Activated effector memory CD4-positive, alpha-beta T cell treated with anti-CD3 and anti-CD28 coated beads, Interleukin-2, amount 50 U/mL, for 16 hours (primary cell): ENCODE data around the gene THSD7A.
"Not testable (repeated sequence)": the region's sequence is repeated elsewhere in the genome, so short reads cannot be mapped to it uniquely, and the experiment has no call there.

Experiments
- DNase-seq: peaks from one replicate; pipeline ENCODE4 v3.0.0-alpha.2; 2020

THSD7A gene

DNA sequence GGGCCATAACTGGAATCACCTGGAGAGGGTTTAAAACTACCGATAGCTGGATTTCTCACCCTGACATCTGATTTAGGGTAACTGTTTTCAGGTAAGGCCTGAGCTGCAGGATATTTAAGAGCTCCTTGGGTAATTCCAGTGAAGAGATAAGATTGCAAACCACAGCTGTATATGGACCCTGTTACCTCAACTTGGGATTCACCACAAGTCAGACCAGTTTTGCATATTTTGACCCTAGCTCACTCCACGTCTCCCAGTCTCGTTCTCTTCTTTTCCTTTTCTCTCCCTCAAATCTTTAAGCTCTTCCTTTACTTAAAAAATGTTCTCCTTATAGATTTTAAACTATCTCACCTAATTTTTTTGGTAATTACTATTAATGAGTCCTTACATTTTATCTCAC, 264.4 kb downstream of the THSD7A start:
- DNase-seq, result no peak

DNA sequence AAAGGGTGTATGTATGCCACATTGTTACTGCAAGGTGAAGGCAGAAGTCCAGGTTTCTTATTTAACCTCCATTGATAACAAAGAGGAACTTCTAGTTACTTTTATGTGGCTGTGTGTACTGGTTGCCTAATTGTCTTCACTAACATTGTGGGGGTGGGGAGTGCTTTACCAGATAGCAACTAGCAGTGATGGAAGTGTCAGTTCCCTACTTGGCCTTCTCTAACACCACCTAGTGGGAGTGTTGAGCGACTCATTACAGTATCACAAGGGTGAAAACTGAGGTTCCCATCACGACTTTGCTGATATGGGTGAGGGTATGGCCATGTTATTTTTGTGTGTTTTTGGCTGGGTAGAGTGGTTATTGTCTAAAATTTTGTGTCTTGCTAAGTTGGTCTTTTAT, 274.4 kb downstream of the THSD7A start:
- DNase-seq, result no peak

DNA sequence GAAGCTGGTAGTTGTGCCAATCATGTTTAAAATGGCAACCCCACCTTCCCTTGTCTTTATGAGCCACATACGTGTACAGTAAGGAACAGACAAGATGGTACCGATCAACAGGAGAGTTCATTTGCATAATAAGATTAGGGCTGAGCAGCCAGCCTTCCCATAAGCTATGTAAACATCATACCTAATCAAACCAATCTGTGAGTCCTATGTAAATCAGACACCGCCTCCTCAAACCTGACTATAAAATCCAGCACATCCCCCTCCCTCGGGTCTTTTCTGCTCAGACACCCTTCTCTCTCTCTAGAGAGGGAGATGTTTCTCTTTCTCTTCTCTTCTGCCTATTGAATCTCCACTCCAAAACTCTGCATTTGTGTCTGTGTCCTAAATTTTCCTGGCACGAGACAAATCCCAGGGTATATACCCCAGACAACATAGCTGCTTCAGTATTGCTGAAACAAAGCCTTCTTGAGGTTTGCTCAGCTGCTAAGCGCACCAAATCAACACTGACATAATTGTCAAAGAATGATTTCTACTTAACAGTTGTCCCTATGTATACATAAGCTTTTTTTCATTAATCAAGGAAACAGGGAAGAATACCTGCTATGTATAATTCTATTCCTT, 279.2 kb downstream of the THSD7A start:
- DNase-seq, result no peak

DNA sequence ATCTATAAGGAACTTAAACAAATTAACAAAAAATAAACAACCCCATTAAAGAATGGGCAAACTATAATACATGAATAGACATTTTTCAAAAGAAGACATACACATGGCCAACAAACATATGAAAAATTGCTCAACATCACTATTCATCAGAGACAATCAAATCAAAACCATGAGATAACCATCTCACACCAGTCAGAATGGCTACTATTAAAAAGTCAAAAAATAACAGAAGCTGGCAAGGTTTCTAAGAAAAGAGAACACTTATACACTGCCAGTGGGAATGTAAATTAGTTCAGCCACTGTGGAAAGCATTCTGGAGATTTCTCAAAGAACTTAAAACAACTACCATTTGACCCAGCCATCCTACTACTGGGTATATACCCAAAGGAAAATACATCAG, 280.5 kb downstream of the THSD7A start:
- DNase-seq, result no peak

DNA sequence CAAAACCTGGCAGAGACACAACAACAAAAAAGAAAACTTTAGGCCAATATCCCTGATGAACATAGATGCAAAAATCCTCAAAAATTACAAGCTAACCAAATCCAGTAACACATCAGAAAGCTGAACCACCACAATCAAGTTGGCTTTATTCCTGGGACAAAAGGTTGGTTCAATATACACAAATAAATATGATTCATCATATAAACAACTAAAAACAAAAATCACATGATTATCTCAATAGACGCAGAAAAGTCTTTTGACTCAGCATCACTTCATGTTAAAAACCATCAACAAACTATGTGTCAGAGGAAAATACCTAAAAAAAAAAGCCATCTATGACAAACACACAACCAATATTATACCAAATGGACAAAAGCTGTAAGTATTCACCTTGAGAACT, 283.5 kb downstream of the THSD7A start:
- no peak for DNase-seq

DNA sequence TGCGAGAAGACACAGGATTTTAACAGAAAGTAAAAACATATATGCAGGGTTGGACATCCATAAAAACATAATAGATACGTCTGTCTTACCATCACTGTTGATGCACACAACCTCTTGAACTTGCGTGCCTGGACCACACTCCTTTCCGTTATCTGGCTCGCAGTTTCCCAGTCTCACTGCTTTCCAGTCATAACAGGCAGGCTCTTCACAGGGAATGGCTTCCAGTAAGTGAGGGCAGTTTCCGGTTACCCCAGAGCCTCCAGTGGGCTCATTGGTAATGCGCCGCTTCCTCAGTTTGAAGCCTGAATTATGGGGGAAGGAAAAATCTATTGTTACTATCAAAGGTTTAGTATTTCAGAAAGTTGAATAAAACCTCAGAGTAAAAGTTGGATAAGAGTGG, 290.7 kb downstream of the THSD7A start:
- DNase-seq, result no peak

DNA sequence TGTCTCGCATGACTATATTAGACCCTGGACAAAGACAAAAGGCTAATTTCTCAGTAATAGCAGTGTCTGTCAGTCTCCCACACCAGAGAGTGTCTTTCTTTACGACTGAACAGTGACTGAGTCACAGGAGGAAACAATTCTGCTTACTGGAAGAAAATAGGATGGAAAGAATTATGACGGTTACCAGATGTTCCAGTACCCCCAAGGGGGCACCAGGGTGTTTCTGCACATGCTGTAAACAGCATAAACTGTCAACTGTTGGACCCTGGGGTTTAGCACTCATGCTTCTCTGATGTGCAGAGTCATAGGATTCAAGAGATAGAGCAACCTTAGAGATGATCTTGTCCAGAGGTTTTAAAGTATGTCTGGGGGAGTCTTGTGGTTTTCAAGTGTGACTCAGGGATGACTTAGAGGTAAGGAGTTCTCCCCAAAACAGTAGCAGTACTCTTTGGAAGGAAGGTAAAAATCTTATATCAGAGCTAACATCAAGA, 291.7 kb downstream of the THSD7A start:
- DNase-seq, result no peak

DNA sequence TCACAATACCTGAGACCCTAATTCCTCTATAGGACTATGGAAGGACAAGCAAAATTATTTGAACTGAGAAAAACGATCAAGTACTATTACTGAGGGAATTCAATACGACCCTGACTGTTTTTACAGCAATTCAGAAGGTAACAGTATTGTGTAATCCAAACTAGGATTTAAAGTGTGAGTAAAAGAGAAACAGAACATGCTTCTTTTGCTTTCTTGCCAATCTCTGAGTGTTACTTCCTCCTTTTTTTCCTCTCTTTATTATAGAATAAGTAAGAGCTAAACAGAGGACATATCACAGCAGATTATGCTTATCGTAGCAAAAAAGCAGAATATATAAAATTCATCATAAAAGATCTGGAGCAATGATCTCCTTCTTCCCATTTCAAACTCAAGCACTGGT, 292.1 kb downstream of the THSD7A start:
- no peak for DNase-seq

DNA sequence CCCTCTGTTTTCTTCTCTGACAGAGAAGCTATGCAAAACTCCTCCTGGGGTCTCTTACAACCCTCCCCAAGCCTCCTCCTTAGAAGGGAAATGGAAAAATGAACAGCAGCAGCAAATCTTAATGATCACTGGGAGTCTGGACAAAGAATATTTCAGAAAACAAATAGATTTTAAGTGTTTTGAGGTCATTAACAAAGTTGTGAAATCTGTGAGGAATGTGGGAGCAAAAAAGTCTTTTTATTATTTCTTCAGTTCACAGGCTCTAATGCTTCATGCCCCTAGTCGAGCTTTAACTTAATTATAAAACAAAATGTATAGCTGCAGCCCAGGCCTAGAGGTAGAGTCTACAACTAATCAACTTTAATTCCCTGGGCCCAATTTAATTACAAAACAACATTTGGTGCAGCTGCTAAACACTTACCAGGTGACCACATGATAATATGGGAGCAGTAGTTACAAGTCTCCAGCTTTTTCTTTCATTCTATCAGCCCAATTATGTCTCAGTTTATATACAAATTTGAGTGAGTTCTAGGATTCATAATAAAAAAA, 293.2 kb downstream of the THSD7A start:
- no peak for DNase-seq

DNA sequence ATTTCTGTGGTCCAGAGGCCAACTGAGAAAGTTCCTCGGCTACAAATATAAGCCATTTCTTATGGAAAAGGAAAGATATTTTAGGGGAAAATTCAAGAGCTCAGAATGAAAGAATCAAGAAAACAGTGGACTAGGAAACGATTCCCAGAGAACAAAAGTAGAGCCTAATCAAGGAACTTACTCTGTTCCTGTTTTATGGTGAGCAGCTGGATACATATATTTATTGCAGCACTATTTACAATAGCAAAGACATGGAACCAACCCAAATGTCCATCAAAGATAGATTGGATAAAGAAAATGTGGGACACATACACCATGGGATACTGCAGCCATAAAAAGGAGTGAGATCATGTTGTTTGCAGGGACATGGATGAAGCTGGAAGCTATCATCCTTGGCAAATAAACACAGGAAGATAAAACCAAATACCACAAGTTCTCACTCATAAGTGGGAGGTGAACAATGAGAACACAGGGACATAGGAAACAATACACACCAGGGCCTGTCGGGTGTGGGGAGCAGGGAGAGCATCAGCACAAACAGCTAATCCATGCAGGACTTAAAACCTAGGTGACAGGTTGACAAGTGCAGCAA, 298.7 kb downstream of the THSD7A start:
- no peak for DNase-seq

DNA sequence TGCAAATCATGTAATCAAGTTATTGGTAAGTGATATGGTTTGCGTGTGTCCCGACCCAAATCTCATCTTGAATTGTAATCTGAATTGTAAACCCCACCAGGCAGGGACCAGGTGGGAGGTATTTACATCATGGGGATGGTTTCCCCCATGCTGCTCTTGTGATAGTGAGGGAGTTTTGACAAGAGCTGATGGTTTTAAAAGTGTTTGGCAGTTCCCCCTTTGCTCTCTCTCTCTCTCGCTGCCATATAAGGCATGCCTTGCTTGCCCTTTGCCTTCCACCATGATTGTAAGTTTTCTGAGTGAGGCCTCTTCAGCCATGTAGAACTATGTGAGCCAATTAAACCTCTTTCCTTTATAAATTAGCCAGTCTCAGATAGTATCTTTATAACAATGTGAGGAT, 302.6 kb downstream of the THSD7A start:
- no peak for DNase-seq

DNA sequence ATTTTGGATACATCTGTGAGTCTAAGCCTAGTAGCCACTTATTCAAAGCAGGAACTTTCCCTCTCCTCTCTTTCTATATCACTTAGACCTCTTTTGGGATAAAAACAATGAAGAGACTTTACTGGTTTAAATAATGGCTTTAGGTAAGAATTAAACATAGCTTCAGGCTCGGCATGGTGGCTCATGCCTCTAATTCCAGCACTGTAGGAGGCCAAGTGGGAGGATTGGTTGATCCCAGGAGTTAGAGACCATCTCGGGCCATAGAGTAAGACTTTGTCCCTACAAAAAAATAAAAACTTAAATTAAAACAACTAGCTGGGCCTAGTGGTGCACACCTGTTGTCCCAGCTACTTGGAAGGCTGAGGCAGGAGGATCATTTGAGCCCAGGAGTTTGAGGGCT, 304.3 kb downstream of the THSD7A start:
- DNase-seq, result no peak

DNA sequence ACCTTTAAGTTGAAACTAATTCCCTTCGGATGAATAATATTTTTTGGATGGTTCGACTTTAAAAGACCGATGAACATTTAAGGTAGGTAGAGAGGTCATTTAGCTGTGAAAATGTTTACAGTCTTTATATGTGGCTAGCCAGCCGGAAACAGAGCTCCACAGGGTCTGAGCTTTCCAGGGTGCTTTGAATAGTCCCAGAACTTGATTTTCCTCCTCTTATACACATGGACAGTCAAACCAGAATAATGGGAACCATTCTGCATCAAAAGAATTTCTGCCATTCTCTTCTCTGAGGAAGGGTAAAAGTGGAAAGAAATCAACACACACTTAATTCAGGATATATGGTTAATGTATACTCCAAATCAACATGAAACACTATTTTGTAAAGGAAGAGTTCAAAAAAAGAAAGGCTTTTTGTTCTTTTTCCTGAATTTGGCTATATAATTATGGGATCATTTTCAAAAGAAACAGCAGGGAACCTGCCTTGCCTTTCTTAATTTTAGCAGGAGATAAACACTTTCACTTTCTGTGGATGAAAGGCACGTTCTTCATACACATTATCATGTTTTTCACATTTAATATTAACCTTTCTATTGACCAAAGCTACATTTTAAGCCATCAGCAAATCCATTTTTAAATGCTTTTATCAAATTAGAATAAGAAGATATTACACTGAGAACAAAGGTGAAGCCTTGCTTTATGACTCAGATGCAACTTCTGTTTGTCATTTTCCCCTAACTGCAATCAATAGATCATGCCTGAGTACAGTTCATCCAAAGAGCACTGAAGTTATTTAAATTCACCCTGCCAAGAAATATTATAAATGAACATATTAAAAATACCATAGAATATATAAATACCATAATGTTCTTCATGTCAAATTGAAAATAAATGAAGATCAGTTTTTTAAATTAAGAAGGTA, 307.3 kb downstream of the THSD7A start:
- DNase-seq, result no peak

DNA sequence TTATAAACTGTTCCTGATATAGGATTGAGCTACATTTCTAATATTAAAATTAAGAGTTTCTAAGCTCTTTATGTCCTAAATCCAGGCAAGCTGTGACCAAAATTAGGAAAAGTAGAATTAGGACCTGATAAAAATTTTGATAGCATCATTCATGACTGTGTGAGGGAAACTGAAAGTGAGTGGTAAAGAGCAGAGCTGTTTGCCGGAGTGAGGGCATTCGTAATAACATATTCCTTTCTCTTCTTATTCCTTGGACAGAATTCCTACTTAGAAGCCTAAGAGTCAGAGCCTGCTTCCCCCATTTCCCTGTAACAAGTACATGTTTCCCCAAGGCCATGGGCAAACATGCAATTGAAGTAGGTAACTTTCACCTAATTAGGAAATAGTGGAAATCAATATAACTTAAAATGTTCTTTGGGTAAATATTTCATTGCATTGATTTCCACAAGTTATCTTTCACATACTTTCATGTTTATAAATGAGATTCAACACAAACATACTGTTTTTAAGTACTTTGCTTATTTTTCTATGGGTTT, 310.0 kb downstream of the THSD7A start:
- not testable (repeated sequence) for DNase-seq

DNA sequence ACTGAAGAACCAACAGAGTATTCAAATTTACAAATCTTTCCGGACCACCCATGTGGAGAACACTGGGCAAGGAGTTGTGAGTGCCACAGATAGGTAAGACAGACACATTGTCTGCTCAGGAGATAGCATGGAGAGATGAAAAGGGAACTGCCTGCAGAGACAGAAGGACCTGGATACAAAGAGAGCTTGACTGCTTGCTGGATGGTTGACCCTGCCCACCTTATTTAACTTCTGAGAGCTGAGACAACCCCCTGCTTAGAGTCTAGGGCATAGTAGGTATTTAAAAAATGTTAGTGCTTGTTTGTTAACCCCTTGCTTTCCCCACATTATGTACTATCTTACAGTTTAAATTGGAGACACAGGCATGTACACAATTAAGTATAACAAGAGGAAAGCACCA, 314.1 kb downstream of the THSD7A start:
- no peak for DNase-seq

DNA sequence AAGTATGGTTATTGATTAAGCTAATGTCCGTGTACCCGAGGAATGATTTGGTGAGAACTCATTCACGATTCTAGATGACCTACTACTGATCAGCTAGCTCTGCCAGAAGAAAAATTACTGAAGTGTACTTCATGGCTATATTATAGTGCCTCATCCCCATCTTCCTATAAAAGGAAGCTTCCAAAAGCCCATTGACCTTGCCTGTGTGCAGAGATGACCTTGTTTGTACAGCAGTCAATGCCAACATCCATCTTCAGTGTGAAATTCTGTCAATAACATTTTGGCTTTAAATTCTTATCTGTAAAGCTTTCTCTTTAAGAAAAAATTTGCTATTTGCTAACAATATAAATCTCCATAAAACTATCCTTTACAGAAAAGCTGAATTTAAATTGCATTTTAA, 315.7 kb downstream of the THSD7A start:
- DNase-seq, result no peak

DNA sequence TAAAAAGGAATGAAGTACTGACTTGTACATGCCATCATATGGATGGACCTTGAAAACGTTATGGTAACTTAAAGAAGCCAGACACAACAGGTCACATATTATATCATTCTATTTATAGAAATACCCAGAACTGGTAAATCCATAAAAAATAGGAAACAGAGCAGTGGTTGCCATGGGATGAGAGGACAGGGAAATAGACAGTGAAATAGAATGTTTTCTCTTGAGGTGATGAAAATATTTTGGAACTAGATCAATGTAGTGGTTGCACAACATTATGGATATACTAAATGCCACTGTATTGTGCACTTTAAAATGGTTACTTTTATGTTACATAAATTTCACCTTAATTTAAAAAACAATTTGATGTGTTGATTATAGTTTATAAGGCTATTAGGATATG, 318.5 kb downstream of the THSD7A start:
- DNase-seq, result no peak

DNA sequence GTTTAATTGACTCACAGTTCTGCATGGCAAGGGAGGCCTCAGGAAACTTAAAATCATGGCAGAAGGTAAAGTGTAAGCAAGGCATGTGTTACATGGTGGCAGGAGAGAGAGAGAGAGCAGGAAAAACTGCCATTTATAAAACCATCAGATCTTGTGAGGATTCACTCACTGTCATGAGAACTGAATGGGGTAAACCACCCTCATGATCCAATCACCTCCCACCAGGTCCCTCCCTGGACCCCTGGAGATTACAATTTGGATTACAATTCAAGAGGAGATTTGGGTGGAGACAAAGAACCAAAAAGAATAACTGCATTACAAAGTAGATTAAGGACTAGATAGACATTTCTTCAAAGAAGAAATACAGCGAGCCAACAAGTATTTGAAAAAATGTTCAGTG, 324.1 kb downstream of the THSD7A start:
- DNase-seq, result no peak

DNA sequence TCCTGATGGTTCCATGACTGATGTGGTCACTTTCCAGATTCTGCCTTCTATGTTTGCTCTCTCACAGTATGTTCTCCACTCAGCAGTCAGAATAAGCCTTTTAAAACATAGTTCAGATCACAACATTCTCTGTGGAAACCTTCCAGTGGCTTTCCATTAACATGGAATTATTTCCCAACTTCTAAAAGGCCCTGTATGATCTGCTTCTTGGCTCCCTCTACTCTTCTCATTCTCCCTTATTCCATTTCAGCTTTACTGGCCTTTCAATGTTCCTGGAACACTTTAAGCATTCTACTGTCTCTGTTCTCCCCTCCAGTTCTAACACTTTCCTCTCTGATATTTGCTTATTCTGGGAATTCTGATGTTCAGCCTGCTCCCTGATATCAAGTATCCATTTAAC, 325.6 kb downstream of the THSD7A start:
- DNase-seq, result no peak

DNA sequence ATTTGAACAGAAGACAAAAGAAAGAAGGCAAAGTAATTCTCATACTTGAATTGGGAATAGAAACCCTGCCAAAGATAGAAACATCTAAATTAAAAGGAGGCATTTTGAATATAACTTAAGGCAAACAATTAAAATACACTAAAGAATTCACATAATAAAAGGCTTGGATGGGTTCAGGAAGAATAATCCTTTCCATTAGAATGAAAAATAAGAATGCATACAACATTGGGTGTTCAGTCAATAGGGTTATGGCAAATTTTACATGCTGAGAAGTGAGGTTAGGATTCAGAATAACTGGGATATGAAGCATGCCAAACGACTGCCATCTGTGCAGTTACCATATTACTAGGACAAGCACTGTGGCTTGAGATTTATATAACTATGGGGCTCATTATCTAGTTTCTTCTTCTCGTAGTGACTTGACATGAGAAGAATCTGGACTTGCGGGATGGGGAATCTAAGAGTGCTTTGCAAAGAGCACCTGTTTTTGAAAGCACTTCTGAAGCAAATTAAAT, 326.5 kb downstream of the THSD7A start:
- no peak for DNase-seq

DNA sequence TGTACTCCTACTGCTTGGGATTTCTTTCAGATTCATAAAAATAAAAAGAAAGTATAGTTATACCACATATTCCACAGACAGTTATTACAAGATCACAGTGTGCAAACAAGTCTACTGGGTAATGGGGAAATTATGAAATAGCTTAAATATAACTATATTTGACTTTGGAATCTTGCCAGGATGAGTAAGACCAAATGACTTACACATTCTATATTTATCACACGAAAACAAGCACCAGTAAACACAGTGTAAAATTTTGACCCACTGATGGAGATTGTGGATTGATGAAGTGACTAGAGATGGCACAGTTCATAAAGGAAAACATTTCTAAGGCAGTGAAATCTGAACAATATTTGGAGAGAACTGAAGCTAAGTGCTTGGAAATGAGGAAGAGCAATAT, 339.7 kb downstream of the THSD7A start:
- DNase-seq, result no peak

DNA sequence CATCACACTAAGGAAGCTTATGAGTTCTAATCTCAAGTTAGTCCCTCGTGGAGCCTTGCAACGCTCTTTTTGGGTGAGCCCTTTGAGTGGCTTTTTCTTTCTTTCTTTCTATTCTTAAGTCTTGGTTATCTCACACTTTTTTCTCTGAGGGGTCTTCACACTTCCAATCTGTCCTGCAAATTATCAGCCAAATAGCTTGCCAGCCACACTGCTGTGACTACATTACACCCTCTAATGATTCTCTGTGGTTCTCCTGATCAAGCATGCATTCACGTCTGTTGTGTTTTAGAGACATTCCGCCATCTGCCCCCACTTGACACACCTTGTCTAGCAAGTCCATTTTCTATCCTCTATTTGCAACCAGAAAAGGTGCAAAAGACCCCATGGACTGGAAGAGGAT, 340.2 kb downstream of the THSD7A start:
- no peak for DNase-seq

DNA sequence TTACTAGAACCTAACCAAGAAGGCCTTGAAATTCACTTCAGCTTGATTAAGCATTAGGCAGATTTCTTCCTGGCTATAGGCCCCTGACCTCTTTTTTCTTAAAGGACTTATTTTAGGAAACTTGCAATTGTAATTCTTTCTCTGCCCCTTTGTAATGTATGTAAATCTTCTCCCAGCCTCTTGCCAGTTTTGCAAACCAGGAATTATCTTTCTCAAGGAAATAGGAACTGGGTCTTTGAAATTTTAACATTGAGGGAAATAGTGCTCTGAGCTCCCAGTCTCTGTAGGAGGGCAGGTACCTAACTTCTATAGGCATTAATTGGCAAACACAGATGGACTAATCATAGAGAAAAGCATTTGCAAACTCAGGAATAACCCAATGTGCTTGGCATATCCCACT, 342.7 kb downstream of the THSD7A start:
- no peak for DNase-seq
